Trophoblast cell (in vitro differentiated cells and primary cell): ENCODE data around the gene CCDC148.

Source experiments
- DNase-seq, 2 donors: peaks; one replicate each; pipeline ENCODE4 v3.0.0-alpha.2; 2016
- H2AFZ ChIP-seq: 2 replicates; pipeline ENCODE4 v1.6.1; 2013; ENCODE audit warnings: low read length, moderate library complexity, mild to moderate bottlenecking; ENCODE audit not compliant: insufficient read depth, poor library complexity
- H2AK5ac ChIP-seq: 2 replicates; pipeline ENCODE4 v1.6.1; 2013; ENCODE audit warnings: mild to moderate bottlenecking, low read length
- H2BK120ac ChIP-seq: 2 replicates; pipeline ENCODE4 v1.6.1; 2013; ENCODE audit warnings: low read length, mild to moderate bottlenecking, moderate library complexity; ENCODE audit not compliant: insufficient read depth, poor library complexity
- H2BK12ac ChIP-seq: 2 replicates; pipeline ENCODE4 v1.6.1; 2013; ENCODE audit warnings: mild to moderate bottlenecking, low read length, moderate library complexity
- H2BK5ac ChIP-seq: 2 replicates; pipeline ENCODE4 v1.6.1; 2013; ENCODE audit warnings: low read length, low read depth, moderate library complexity, mild to moderate bottlenecking; ENCODE audit not compliant: poor library complexity
- H3K14ac ChIP-seq: 2 replicates; pipeline ENCODE4 v1.6.1; 2013; ENCODE audit warnings: mild to moderate bottlenecking, low read length
- H3K18ac ChIP-seq: 2 replicates; pipeline ENCODE4 v1.6.1; 2013; ENCODE audit warnings: mild to moderate bottlenecking, low read length
- H3K23ac ChIP-seq: 2 replicates; pipeline ENCODE4 v1.6.1; 2013; ENCODE audit warnings: low read length
- H3K27ac ChIP-seq: 2 replicates; pipeline ENCODE4 v1.5.1; 2013; ENCODE audit warnings: low read depth, mild to moderate bottlenecking, inconsistent platforms, low read length, moderate library complexity
- H3K27me3 ChIP-seq: 2 replicates; pipeline ENCODE4 v1.6.1; 2013; ENCODE audit warnings: inconsistent platforms, mild to moderate bottlenecking, low read length, moderate library complexity; ENCODE audit not compliant: insufficient read depth
- H3K36me3 ChIP-seq, 2 experiments: 1 replicate in 1 of 2; 2 replicates in 1 of 2; pipeline ENCODE4 v1.6.1; 2013; ENCODE audit warnings: low read length in 2 of 2, mild to moderate bottlenecking in 2 of 2, moderate library complexity in 1 of 2; ENCODE audit not compliant: insufficient read depth in 2 of 2, control insufficient read depth in 1 of 2
- H3K4ac ChIP-seq: 2 replicates; pipeline ENCODE4 v1.6.1; 2013; ENCODE audit warnings: low read depth, mild to moderate bottlenecking, low read length, moderate library complexity
- H3K4me1 ChIP-seq, 2 experiments: 1 replicate in 1 of 2; 2 replicates in 1 of 2; pipeline ENCODE4 v1.6.1; 2013; ENCODE audit warnings: low read length in 2 of 2, mild to moderate bottlenecking in 2 of 2, moderate library complexity in 1 of 2; ENCODE audit not compliant: insufficient read depth in 2 of 2, control insufficient read depth in 1 of 2
- H3K4me2 ChIP-seq: 2 replicates; pipeline ENCODE4 v1.6.1; 2013; ENCODE audit warnings: inconsistent platforms, mild to moderate bottlenecking, low read length, moderate library complexity
- H3K4me3 ChIP-seq: 2 replicates; pipeline ENCODE4 v1.5.1; 2013; ENCODE audit warnings: mild to moderate bottlenecking, low read depth, low read length, inconsistent platforms
- H3K79me1 ChIP-seq: one replicate; pipeline ENCODE4 v1.6.1; 2013; ENCODE audit warnings: low read length
- H3K79me2 ChIP-seq: 2 replicates; pipeline ENCODE4 v1.6.1; 2013; ENCODE audit warnings: low read length, mild to moderate bottlenecking; ENCODE audit not compliant: control insufficient read depth, insufficient read depth, poor library complexity
- H3K9ac ChIP-seq: 2 replicates; pipeline ENCODE4 v1.6.1; 2013; ENCODE audit warnings: mild to moderate bottlenecking, low read length
- H3K9me3 ChIP-seq: 2 replicates; pipeline ENCODE4 v1.6.1; 2013; ENCODE audit warnings: low read depth, mild to moderate bottlenecking, control low read depth, inconsistent platforms, low read length; ENCODE audit not compliant: insufficient read depth
- H4K12ac ChIP-seq: 2 replicates; pipeline ENCODE4 v1.6.1; 2013; ENCODE audit warnings: low read depth, mild to moderate bottlenecking, low read length, moderate library complexity
- H4K8ac ChIP-seq: 2 replicates; pipeline ENCODE4 v1.6.1; 2013; ENCODE audit warnings: low read depth, mild to moderate bottlenecking, low read length, moderate library complexity
- H4K91ac ChIP-seq: one replicate; pipeline ENCODE4 v1.6.1; 2013; ENCODE audit warnings: low read depth, mild to moderate bottlenecking, low read length, moderate library complexity
- WGBS: extraction: QIAGEN DNeasy Blood & Tissue Kit; methylation state at CpG from one replicate; pipeline ENCODE4 v1.1.7; 2013; ENCODE audit warnings: missing lambda C conversion rate; ENCODE audit not compliant: insufficient read length, insufficient coverage; ENCODE audit errors: extremely low coverage; 5-methylcytosine and 5-hydroxymethylcytosine counted together

CCDC148 gene

DNA sequence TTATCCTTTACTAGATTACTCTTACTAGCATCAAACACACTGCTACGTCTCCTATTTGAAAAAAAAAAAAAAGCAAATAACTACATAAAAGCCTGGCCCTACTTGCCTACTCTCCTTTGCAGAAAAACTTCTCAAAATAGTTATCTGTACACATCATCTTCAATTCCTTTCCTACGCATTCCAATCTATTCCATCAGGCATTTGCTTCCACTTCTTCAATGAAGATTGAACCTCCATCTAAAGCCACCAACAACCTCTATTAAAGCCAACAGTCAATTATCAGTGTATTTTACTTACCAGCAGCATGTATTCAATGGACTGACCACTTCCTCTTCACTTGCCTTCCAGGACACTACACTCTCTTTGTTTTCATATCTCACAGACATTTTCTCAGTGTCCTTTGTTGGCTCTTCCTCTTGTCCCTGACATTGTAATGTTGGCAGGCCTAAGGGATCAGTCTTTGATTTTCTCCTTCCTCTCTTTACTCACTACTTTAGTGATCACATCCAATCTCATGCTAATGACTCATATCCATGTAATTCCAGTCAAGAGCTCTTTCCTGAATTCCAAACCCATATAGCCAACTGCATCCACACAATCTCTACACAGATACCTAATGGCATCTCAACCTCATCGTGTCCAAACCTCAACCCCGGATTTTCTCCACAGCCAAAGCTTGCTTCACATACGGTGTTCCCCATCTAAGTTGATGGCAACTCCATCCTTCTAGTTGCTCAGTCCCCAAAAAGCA lies 131.3 kb downstream of the CCDC148 start:
- WGBS: 100% methylated on average over 1 of the region's 5 CpGs
- H3K4ac ChIP-seq: no peak overlapping the region

DNA sequence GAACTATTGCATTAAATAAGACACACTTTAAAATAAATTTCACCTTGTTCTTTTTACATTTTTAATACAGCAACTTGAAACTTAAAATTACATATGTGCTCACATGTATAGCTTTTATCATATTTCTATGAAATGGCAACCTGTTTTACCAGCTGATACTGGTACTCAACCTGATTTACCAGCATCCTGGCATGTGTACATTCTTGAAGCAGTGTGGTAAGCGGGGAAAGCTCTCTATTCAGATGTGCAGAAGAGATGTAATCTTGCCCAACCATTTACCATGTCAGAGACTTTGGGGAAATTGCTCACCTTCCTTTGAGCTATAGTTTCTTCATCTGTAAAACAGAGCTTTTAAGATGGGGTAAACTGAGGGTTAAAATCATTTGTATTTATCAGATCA lies 133.2 kb downstream of the CCDC148 start:
- no peak overlapping the region for H4K8ac ChIP-seq
- no peak overlapping the region for H3K4ac ChIP-seq
- H2BK12ac ChIP-seq: no peak overlapping the region
- no peak overlapping the region for H2BK120ac ChIP-seq
- H3K23ac ChIP-seq: no peak overlapping the region
- H3K27ac ChIP-seq: no peak overlapping the region
- no peak overlapping the region for H3K9ac ChIP-seq
- H4K91ac ChIP-seq: no peak overlapping the region
- H2AK5ac ChIP-seq: no peak overlapping the region
- peak in 1 of 2 donors; percentile 5 for DNase-seq
- H3K4me2 ChIP-seq: no peak overlapping the region
- H4K12ac ChIP-seq: no peak overlapping the region
- H3K9me3 ChIP-seq: no peaks in the 10 kb centered on the region
- no peak overlapping the region for H2BK5ac ChIP-seq
- H3K36me3 ChIP-seq: no peaks in the 10 kb centered on the region
- H3K79me2 ChIP-seq: no peaks in the 10 kb centered on the region
- H3K27me3 ChIP-seq: no peaks in the 10 kb centered on the region
- H3K14ac ChIP-seq: no peak overlapping the region
- no peaks in the 10 kb centered on the region for H3K79me1 ChIP-seq
- no peak overlapping the region for H3K4me3 ChIP-seq
- H3K18ac ChIP-seq: no peak overlapping the region
- no CpG with 5 or more reads among the region's 1 CpG for WGBS
- H3K4me1 ChIP-seq: no peaks in the 10 kb centered on the region
- no peak overlapping the region for H2AFZ ChIP-seq

More for the DNA sequence above, 131.3 kb downstream of the CCDC148 start:
- no peaks in the 10 kb centered on the region for H3K79me1 ChIP-seq
- no peak overlapping the region for H4K91ac ChIP-seq
- no peak overlapping the region for H4K8ac ChIP-seq
- no peaks in the 10 kb centered on the region for H3K4me1 ChIP-seq
- no peak for DNase-seq
- H4K12ac ChIP-seq: no peak overlapping the region
- no peak overlapping the region for H2BK12ac ChIP-seq
- no peak overlapping the region for H2AFZ ChIP-seq
- H3K23ac ChIP-seq: no peak overlapping the region
- H3K27me3 ChIP-seq: no peaks in the 10 kb centered on the region
- H3K18ac ChIP-seq: no peak overlapping the region
- H3K14ac ChIP-seq: no peak overlapping the region
- H3K9me3 ChIP-seq: no peaks in the 10 kb centered on the region
- no peak overlapping the region for H3K4me2 ChIP-seq
- H2AK5ac ChIP-seq: no peak overlapping the region
- no peak overlapping the region for H3K27ac ChIP-seq
- H2BK120ac ChIP-seq: no peak overlapping the region
- H3K9ac ChIP-seq: no peak overlapping the region
- no peaks in the 10 kb centered on the region for H3K36me3 ChIP-seq
- H3K4me3 ChIP-seq: no peak overlapping the region
- H3K79me2 ChIP-seq: no peaks in the 10 kb centered on the region
- no peak overlapping the region for H2BK5ac ChIP-seq

- Histone ChIP-seq H4K8ac (no peak overlapping the region), H3K36me3 (no peaks in the 10 kb centered on the region), H3K4me1 (no peaks in the 10 kb centered on the region), H3K14ac (no peak overlapping the region), H3K4me3 (no peak overlapping the region), H2BK120ac (no peak overlapping the region), H4K91ac (no peak overlapping the region), H3K23ac (no peak overlapping the region), H2AFZ (no peak overlapping the region), H3K4me2 (no peak overlapping the region), H2BK5ac (no peak overlapping the region), H3K27me3 (no peaks in the 10 kb centered on the region), H3K79me2 (no peaks in the 10 kb centered on the region), H2AK5ac (no peak overlapping the region), H3K9me3 (no peaks in the 10 kb centered on the region), H3K79me1 (no peaks in the 10 kb centered on the region), H3K18ac (no peak overlapping the region), H4K12ac (no peak overlapping the region), H2BK12ac (no peak overlapping the region), H3K4ac (no peak overlapping the region), H3K27ac (no peak overlapping the region), H3K9ac (no peak overlapping the region)
- no CpG with 5 or more reads among the region's 3 CpGs for WGBS
- no peak for DNase-seq
These were observed 135.3 kb downstream of the CCDC148 start for GRCh38 chr2:158321264-158321663.

DNA sequence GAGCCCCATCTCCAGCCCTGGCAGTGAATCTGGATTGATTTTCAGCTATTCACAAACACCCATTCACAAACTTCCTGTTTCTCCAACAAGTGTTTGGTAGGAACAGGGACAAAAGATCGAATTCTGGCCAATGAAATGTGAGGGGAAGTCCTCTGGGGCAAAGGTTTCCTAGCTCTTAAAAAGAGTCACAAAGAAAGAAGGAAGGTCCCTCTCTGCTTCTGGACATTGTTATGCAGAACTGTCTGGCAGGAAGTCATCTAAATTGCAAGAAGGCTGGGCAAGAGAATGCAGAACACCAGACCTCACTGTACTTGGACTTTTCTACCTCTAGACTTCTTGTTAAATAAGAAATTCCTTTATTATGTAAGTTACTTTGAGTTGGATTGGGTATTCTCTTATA lies 137.3 kb downstream of the CCDC148 start:
- Histone ChIP-seq H3K23ac (no peak overlapping the region), H3K79me1 (no peaks in the 10 kb centered on the region), H2BK5ac (no peak overlapping the region), H3K36me3 (no peaks in the 10 kb centered on the region), H3K9ac (no peak overlapping the region), H3K14ac (no peak overlapping the region), H3K9me3 (no peaks in the 10 kb centered on the region), H3K4ac (no peak overlapping the region), H2BK120ac (no peak overlapping the region), H2AFZ (no peak overlapping the region), H4K91ac (no peak overlapping the region), H2BK12ac (no peak overlapping the region), H3K79me2 (no peaks in the 10 kb centered on the region), H3K4me1 (no peaks in the 10 kb centered on the region), H4K8ac (no peak overlapping the region), H4K12ac (no peak overlapping the region), H3K27ac (no peak overlapping the region), H3K4me2 (no peak overlapping the region), H2AK5ac (no peak overlapping the region), H3K18ac (no peak overlapping the region), H3K27me3 (no peaks in the 10 kb centered on the region), H3K4me3 (no peak overlapping the region)
- no peak for DNase-seq
- WGBS: no CpG with 5 or more reads among the region's 1 CpG
